ENCODE measurements around the gene PPFIBP2.

The PPFIBP2 gene

GRCh38 chr11:7585816-7586215, 72.0 kb downstream of the PPFIBP2 start:
- Histone ChIP-seq H3K9me3 (ENCODE audit: low read length) (no peaks in the 10 kb centered on the region), H2AFZ (ENCODE audit: low read depth, low read length) (no peak overlapping the region), H3K27me3 (ENCODE audit: insufficient read depth, low read length) (no peaks in the 10 kb centered on the region), H3K4me1 (ENCODE audit: insufficient read depth, low read length) (peaks cover 2% of the 10 kb centered on the region), H3K4me3 (ENCODE audit: low read length) (no peak overlapping the region), H3K36me3 (ENCODE audit: insufficient read depth, low read length) (no peaks in the 10 kb centered on the region)

GRCh38 chr11:7586376-7586775, 72.6 kb downstream of the PPFIBP2 start:
- no peaks in the 10 kb centered on the region for H3K36me3 ChIP-seq (ENCODE audit: insufficient read depth, low read length)

GRCh38 chr11:7587712-7588111, 73.9 kb downstream of the PPFIBP2 start:
- H2AFZ ChIP-seq (ENCODE audit: low read depth, low read length), result no peak overlapping the region
- no peaks in the 10 kb centered on the region for H3K27me3 ChIP-seq (ENCODE audit: insufficient read depth, low read length)
- peaks cover 2% of the 10 kb centered on the region for H3K4me1 ChIP-seq (ENCODE audit: insufficient read depth, low read length)
- H3K36me3 ChIP-seq (ENCODE audit: insufficient read depth, low read length), result no peaks in the 10 kb centered on the region
- no peak overlapping the region for H3K4me3 ChIP-seq (ENCODE audit: low read length)
- H3K9me3 ChIP-seq (ENCODE audit: low read length), result no peaks in the 10 kb centered on the region

More at GRCh38 chr11:7586376-7586775, 72.6 kb downstream of the PPFIBP2 start:
- H3K4me1 ChIP-seq (ENCODE audit: insufficient read depth, low read length), result peaks cover 2% of the 10 kb centered on the region
- no peak overlapping the region for H2AFZ ChIP-seq (ENCODE audit: low read depth, low read length)
- H3K4me3 ChIP-seq (ENCODE audit: low read length), result no peak overlapping the region
- H3K9me3 ChIP-seq (ENCODE audit: low read length), result no peaks in the 10 kb centered on the region
- no peaks in the 10 kb centered on the region for H3K27me3 ChIP-seq (ENCODE audit: insufficient read depth, low read length)

GRCh38 chr11:7589861-7590260, 76.1 kb downstream of the PPFIBP2 start:
- Histone ChIP-seq H3K9me3 (ENCODE audit: low read length) (no peaks in the 10 kb centered on the region), H2AFZ (ENCODE audit: low read depth, low read length) (no peak overlapping the region), H3K4me1 (ENCODE audit: insufficient read depth, low read length) (peaks cover 3% of the 10 kb centered on the region), H3K27me3 (ENCODE audit: insufficient read depth, low read length) (no peaks in the 10 kb centered on the region), H3K4me3 (ENCODE audit: low read length) (no peak overlapping the region), H3K36me3 (ENCODE audit: insufficient read depth, low read length) (no peaks in the 10 kb centered on the region)

DNA sequence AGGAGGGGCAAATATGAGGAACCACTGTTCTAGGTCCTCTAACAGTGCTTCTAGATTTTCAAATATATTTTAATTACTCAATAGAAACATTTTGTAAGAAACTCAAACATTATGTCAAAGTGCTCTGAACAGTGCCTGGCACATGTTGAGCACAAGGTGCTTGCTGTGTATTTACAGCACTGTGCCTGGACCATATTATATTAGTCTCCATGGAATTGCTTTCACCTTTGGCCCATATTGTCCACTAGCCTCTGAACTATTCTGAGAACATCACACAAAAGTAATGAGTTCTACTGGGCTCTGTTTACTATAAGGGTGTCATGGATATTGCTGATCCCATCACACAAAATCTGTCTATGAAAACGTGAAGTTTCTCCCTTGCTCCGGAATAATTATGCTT, 76.7 kb downstream of the PPFIBP2 start:
- no peaks in the 10 kb centered on the region for H3K9me3 ChIP-seq (ENCODE audit: low read length)
- peaks cover 9% of the 10 kb centered on the region for H3K4me1 ChIP-seq (ENCODE audit: insufficient read depth, low read length)
- no peaks in the 10 kb centered on the region for H3K36me3 ChIP-seq (ENCODE audit: insufficient read depth, low read length)
- no peaks in the 10 kb centered on the region for H3K27me3 ChIP-seq (ENCODE audit: insufficient read depth, low read length)
- no peak overlapping the region for H3K4me3 ChIP-seq (ENCODE audit: low read length)
- H2AFZ ChIP-seq (ENCODE audit: low read depth, low read length), result no peak overlapping the region

- peaks cover 10% of the 10 kb centered on the region for H3K4me1 ChIP-seq (ENCODE audit: insufficient read depth, low read length)
- H3K36me3 ChIP-seq (ENCODE audit: insufficient read depth, low read length), result no peaks in the 10 kb centered on the region
- no peak overlapping the region for H2AFZ ChIP-seq (ENCODE audit: low read depth, low read length)
- no peak overlapping the region for H3K4me3 ChIP-seq (ENCODE audit: low read length)
- H3K9me3 ChIP-seq (ENCODE audit: low read length), result no peaks in the 10 kb centered on the region
- no peaks in the 10 kb centered on the region for H3K27me3 ChIP-seq (ENCODE audit: insufficient read depth, low read length)
Observed at GRCh38 chr11:7591107-7591894, 77.5 kb downstream of the PPFIBP2 start.

DNA sequence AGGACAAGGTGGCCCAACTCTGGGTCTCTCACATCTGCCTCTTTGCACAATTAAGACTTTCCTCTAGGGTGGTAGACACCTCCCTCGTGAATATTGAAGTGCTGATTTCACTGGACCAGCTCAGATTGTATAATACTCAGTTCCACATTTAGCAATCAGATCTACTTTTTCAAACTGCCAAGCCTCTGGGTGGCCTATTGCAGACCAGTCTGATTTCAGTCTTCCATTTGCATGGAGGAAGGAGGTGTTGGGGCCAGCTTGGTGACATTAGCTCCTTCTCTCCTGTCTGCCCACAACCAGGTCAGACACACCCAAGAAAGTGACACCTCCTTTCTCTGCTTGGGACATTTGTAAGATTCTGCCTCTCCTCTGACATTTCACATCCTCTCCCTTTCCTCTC, 78.2 kb downstream of the PPFIBP2 start:
- Histone ChIP-seq H2AFZ (ENCODE audit: low read depth, low read length) (no peak overlapping the region), H3K4me1 (ENCODE audit: insufficient read depth, low read length) (peaks cover 10% of the 10 kb centered on the region)

GRCh38 chr11:7592711-7593110, 78.9 kb downstream of the PPFIBP2 start:
- Histone ChIP-seq H3K27me3 (ENCODE audit: insufficient read depth, low read length) (no peaks in the 10 kb centered on the region), H2AFZ (ENCODE audit: low read depth, low read length) (no peak overlapping the region), H3K9me3 (ENCODE audit: low read length) (no peaks in the 10 kb centered on the region), H3K4me1 (ENCODE audit: insufficient read depth, low read length) (peaks cover 9% of the 10 kb centered on the region), H3K36me3 (ENCODE audit: insufficient read depth, low read length) (no peaks in the 10 kb centered on the region), H3K4me3 (ENCODE audit: low read length) (no peak overlapping the region)

More for the DNA sequence above, 78.2 kb downstream of the PPFIBP2 start:
- H3K4me3 ChIP-seq (ENCODE audit: low read length), result no peak overlapping the region
- no peaks in the 10 kb centered on the region for H3K9me3 ChIP-seq (ENCODE audit: low read length)
- H3K36me3 ChIP-seq (ENCODE audit: insufficient read depth, low read length), result no peaks in the 10 kb centered on the region
- no peaks in the 10 kb centered on the region for H3K27me3 ChIP-seq (ENCODE audit: insufficient read depth, low read length)

GRCh38 chr11:7593481-7593880, 79.7 kb downstream of the PPFIBP2 start:
- Histone ChIP-seq H3K4me3 (ENCODE audit: low read length) (no peak overlapping the region), H3K4me1 (ENCODE audit: insufficient read depth, low read length) (peaks cover 9% of the 10 kb centered on the region), H3K36me3 (ENCODE audit: insufficient read depth, low read length) (no peaks in the 10 kb centered on the region), H3K9me3 (ENCODE audit: low read length) (no peaks in the 10 kb centered on the region), H2AFZ (ENCODE audit: low read depth, low read length) (no peak overlapping the region), H3K27me3 (ENCODE audit: insufficient read depth, low read length) (no peaks in the 10 kb centered on the region)

DNA sequence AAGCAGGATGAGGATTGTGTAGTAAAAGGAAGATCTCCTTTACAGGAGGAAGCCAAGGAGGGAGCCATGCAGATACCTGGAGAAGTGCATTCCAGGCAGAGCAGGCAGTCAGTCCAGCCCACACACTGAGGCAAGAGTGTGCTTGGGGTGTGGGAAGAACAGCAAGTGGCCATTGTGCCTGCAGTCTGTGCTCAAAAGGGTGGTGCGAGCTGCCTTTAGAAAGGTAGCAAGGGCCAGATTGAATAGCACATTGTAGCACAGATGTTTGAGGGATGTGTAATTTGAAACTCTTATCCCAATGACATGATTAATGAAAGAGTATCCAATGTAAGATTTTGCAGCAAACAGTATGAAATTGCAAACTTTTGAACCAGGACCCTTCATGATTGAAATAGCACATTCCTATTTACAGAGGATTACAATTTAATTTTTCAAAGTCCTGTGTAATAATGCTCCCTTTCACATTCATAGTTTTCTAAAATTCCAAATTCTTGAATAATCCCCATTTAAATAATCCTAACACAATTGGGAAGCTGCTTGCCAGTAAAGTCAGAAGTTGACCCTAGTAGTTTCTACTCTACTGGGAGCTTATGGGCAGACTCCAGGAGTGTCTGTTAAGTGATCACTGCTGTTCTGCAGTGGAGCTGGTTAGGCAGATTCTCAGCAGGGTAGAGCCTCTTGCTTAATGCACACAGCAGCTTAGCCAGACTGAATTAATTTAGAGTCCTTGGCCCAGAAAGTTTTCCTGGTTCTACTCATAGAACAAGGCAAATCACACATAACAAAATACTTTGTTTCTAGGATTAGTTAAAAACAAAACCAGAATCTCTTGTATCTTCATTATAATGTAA, 81.4 kb downstream of the PPFIBP2 start:
- Histone ChIP-seq H3K4me3 (ENCODE audit: low read length) (no peak overlapping the region), H3K9me3 (ENCODE audit: low read length) (no peaks in the 10 kb centered on the region), H3K4me1 (ENCODE audit: insufficient read depth, low read length) (peaks cover 9% of the 10 kb centered on the region), H2AFZ (ENCODE audit: low read depth, low read length) (no peak overlapping the region), H3K36me3 (ENCODE audit: insufficient read depth, low read length) (no peaks in the 10 kb centered on the region), H3K27me3 (ENCODE audit: insufficient read depth, low read length) (no peaks in the 10 kb centered on the region)

GRCh38 chr11:7595951-7596350, 82.2 kb downstream of the PPFIBP2 start:
- no peaks in the 10 kb centered on the region for H3K36me3 ChIP-seq (ENCODE audit: insufficient read depth, low read length)

DNA sequence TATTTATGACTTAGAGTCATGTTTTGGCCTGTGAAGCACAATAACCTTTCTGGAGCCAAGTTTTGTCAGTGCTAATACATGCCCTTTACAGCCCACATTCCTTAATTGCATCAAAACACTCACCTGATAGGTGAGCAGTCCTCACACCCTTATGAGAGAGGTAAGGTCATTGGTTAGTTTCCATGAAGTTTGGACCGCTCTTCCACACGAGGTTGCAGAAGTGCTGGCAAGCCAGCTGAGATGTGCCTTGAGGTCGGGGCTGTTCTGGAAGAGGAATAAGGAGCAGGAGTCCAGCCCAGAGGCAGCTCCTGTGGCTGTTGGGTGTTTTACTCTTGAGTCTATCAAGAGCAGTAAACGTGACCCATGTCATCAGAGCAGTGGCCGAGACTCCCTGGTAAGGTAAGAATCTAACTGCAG, 83.2 kb downstream of the PPFIBP2 start:
- no peaks in the 10 kb centered on the region for H3K27me3 ChIP-seq (ENCODE audit: insufficient read depth, low read length)
- no peaks in the 10 kb centered on the region for H3K9me3 ChIP-seq (ENCODE audit: low read length)
- H2AFZ ChIP-seq (ENCODE audit: low read depth, low read length), result no peak overlapping the region

More at GRCh38 chr11:7595951-7596350, 82.2 kb downstream of the PPFIBP2 start:
- H3K4me3 ChIP-seq (ENCODE audit: low read length), result no peak overlapping the region
- H3K9me3 ChIP-seq (ENCODE audit: low read length), result no peaks in the 10 kb centered on the region
- H3K27me3 ChIP-seq (ENCODE audit: insufficient read depth, low read length), result no peaks in the 10 kb centered on the region
- H3K4me1 ChIP-seq (ENCODE audit: insufficient read depth, low read length), result peaks cover 9% of the 10 kb centered on the region
- H2AFZ ChIP-seq (ENCODE audit: low read depth, low read length), result no peak overlapping the region

GRCh38 chr11:7597620-7598019, 83.8 kb downstream of the PPFIBP2 start:
- Histone ChIP-seq H3K4me3 (ENCODE audit: low read length) (no peak overlapping the region), H3K9me3 (ENCODE audit: low read length) (no peaks in the 10 kb centered on the region), H3K36me3 (ENCODE audit: insufficient read depth, low read length) (no peaks in the 10 kb centered on the region), H2AFZ (ENCODE audit: low read depth, low read length) (no peak overlapping the region), H3K27me3 (ENCODE audit: insufficient read depth, low read length) (no peaks in the 10 kb centered on the region), H3K4me1 (ENCODE audit: insufficient read depth, low read length) (peaks cover 9% of the 10 kb centered on the region)

More for the DNA sequence above, 83.2 kb downstream of the PPFIBP2 start:
- H3K4me3 ChIP-seq (ENCODE audit: low read length), result no peak overlapping the region
- peaks cover 9% of the 10 kb centered on the region for H3K4me1 ChIP-seq (ENCODE audit: insufficient read depth, low read length)
- no peaks in the 10 kb centered on the region for H3K36me3 ChIP-seq (ENCODE audit: insufficient read depth, low read length)

Data from neuron (in vitro differentiated cells).